Keratinocyte (primary cell): Measurements from ENCODE around the gene BCOR.

Experiments
- EZH2 ChIP-seq: IDR thresholded peaks from one replicate; pipeline ENCODE4 v1.6.1; 2012; ENCODE audit warnings: inconsistent platforms, mild to moderate bottlenecking, low read length, moderate library complexity
- TF ChIP-seq, protein P1 (sequence below), 3 experiments: IDR thresholded peaks in 1 of 3; conservative IDR thresholded peaks in 1 of 3; optimal IDR thresholded peaks in 1 of 3; 2 replicates in 2 of 3; 3 replicates in 1 of 3; pipeline versions ENCODE3 to v1.5.1; 2011; ENCODE audit warnings: low read length in 3 of 3, mild to moderate bottlenecking in 3 of 3, moderate library complexity in 2 of 3, control low read depth in 1 of 3, inconsistent platforms in 1 of 3; ENCODE audit not compliant: insufficient read depth in 2 of 3; ENCODE audit errors: extremely low read depth in 1 of 3

DNA sequence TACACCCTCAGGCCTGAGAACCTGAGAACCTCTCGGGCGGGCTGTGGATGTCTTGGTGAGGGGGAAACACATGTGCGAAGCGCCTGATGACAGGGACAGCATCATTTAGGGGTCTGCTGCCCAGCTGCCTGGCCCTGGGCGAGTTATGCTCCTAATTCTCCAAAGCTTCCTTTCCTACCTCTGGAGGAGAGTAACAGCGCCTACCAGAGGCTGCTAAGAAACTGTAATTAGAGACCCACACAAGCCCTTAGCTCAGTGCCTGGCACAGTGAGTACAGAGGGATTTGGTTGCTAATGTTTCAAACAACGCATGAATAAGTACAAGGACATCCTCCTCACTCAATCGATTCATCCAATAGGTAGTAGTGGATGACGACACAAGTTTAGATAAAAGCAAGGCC, 40.4 kb downstream of the BCOR start:
- TF ChIP-seq, protein P1, sequence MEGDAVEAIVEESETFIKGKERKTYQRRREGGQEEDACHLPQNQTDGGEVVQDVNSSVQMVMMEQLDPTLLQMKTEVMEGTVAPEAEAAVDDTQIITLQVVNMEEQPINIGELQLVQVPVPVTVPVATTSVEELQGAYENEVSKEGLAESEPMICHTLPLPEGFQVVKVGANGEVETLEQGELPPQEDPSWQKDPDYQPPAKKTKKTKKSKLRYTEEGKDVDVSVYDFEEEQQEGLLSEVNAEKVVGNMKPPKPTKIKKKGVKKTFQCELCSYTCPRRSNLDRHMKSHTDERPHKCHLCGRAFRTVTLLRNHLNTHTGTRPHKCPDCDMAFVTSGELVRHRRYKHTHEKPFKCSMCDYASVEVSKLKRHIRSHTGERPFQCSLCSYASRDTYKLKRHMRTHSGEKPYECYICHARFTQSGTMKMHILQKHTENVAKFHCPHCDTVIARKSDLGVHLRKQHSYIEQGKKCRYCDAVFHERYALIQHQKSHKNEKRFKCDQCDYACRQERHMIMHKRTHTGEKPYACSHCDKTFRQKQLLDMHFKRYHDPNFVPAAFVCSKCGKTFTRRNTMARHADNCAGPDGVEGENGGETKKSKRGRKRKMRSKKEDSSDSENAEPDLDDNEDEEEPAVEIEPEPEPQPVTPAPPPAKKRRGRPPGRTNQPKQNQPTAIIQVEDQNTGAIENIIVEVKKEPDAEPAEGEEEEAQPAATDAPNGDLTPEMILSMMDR (optimal IDR thresholded peaks at IDR 0.05 in 1 of 3, IDR thresholded peaks at IDR 0.05 in 1 of 3, conservative IDR thresholded peaks at IDR 0.05 in 1 of 3; ENCODE audit: extremely low read depth in 1 of 3, insufficient read depth in 2 of 3, low read length in 3 of 3): no peak
- TF ChIP-seq EZH2: no peak
